Endothelial cell of coronary artery (primary cell): ENCODE data around the gene SNX25. TPM values are rescaled to one million over a fixed set of nuclear protein-coding genes. Genes with fewer than 3 reads are reported as not detected.

Experiments
- total RNA-seq: library from RNA; depleted of rRNA; stranded (reverse); fragments of >200 nt; gene quantifications from 2 replicates; pipeline ENCODE4 v1.2.3, GENCODE V29; 2014

Gene SNX25
- 16.2 and 34.4 TPM in 2 replicates for total RNA-seq

GRCh38 chr4:185209031-185209851, at the start of gene SNX25:
TSS of gene SNX25 (plus strand) at chr4:185209598. CDS start at chr4:185209827, 229 bp downstream.

DNA sequence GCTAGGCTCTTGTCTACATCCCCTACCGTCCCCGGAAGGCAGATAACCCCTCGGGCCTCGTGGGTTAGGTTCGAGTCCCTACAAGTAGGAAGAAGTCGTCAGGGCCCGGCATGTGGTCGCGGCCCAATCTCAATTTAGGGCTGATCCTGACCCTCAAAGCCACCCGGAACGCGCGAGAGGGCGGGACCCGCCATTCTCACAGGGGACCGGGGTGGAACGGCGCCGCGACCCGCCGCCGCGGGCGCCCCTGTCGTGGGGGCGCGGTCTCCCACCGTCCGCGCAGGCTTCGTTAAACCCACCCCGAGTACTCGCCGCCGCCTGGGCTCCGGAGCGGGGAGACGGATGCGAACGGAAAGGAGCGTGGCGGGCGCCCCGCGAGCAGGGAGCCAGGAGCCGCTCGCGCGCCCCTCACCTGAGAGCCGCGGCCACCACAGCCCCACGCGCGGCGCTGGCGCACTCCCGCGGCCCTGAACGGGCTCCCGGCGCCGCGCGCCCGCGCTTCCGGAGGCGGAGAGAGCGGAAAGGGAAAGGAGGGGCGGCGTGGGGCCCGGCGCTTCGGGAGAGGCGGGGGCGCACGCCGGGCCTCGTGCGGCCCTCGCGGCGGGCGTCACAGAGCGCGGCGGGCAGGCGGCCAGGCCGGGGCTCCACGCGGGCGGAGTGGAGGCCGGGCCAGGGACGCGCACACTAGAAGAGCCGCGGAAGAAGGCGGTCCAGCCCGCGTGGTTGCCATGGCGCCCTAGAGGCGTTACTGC, 5.7 kb upstream of the SNX25 start, which contains the start of gene CFAP97:
Gene CFAP97 (minus strand): TSS at position 515 of the 752 bp plus-strand sequence. CDS start 12,804 bp downstream, outside the sequence.

DNA sequence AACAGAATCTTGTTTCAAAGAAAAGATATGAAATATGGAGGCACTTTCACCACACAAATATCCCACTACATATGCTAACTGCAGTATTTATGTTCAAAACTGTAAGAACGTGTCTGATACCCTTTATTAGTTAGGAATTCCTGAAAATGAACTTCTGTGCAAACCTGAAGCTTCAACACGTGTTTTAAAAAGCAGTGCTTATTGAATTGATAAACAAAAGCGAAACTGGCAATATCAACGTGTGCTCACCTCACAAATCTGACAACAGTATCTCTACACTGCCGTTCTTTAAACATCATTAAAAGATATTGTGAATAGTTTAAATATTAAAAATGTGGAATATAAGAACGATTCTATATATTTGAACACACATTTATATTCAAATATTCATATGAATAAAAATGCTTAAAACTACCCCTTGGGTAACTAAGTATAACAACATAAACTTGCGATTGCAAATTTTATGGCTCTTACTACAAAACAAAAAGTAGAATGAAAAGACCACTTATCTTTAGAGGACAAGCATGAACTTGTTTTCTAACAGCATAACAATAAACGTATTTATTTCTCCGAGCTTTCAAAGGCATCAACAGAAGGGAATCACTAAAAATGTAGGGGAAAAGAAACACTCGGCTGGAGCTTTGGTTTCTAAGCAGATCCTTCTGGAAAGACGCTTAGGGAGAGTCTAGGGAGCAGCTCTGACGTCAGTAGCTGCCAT, 186.0 kb downstream of the SNX25 start, which contains the start of gene LRP2BP:
Gene LRP2BP (minus strand): TSS at position 687 of the 718 bp plus-strand sequence. CDS start 17,738 bp downstream, outside the sequence.

DNA sequence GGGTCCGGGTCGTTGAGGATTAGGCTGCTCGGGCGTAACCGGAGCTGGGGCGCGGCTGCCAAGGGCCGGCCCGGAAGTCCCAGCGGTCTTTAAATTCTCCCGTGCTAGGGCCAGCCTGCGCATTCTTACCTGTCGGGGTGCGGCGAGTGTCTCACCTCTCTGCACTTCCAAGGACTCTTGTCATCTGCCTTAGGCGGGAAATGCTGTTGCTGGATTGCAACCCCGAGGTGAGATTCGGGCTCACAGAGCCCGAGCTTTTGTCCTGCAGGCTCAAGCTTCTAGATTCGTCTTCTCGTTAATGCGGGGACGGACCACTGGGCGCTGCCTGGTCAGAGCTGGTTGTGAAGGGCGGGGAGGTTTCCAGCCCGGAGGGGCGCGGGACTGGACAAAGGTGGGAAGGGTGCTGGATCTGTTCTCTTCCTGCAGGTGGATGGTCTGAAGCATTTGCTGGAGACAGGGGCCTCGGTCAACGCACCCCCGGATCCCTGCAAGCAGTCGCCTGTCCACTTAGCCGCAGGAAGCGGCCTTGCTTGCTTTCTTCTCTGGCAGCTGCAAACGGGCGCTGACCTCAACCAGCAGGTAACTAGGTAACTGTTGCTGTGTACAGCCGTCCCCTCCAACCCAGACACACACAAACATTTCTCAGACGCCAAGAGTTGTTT, 187.5 kb downstream of the SNX25 start, which contains the start of gene ANKRD37:
Gene ANKRD37 (plus strand): TSS at position 118 of the 662 bp plus-strand sequence. CDS start 83 bp downstream, at position 201.

Other genes starting within 250 kb of the SNX25 start
- not detected in 2 replicates for gene HELT, start 191.1 kb upstream of the SNX25 start, total RNA-seq
- 7.5 and 14.0 TPM in 2 replicates for gene SLC25A4, start 66.3 kb upstream of the SNX25 start, total RNA-seq
- 21.6 and 24.7 TPM in 2 replicates for gene CFAP97, start 5.6 kb upstream of the SNX25 start, total RNA-seq
- gene LRP2BP, start 186.3 kb downstream of the SNX25 start, total RNA-seq, result 0.45 and 0.47 TPM in 2 replicates
- 4.6 and 20.4 TPM in 2 replicates for gene ANKRD37, start 187.2 kb downstream of the SNX25 start, total RNA-seq
- 35.7 and 36.7 TPM in 2 replicates for gene UFSP2, start 216.4 kb downstream of the SNX25 start, total RNA-seq